Smooth muscle cell (in vitro differentiated cells): Measurements from ENCODE around the gene IL1RN. TPM values are rescaled to one million over a fixed set of nuclear protein-coding genes. Genes with fewer than 3 reads are reported as not detected.

Experiments used
- DNase-seq: peaks from one replicate; lab custom pipeline; 2025; ENCODE audit not compliant: unreplicated experiment; lab: John Stamatoyannopoulos, UW
- H2AFZ ChIP-seq: fragments of 200-600 bp; sonication (generic); 2 replicates; pipeline ENCODE4 v1.6.0; 2016; ENCODE audit warnings: antibody characterized with exemption, low read depth, mild to moderate bottlenecking
- H3F3A ChIP-seq: fragments of 200-600 bp; sonication (generic); 2 replicates; pipeline ENCODE4 v1.6.0; 2017; ENCODE audit warnings: antibody characterized with exemption, low read depth
- H3K27ac ChIP-seq: fragments of 200-600 bp; sonication (generic); 2 replicates; pipeline ENCODE4 v1.5.1; 2016; ENCODE audit warnings: low read depth, mild to moderate bottlenecking
- H3K27me3 ChIP-seq: fragments of 200-600 bp; sonication (generic); 2 replicates; pipeline ENCODE4 v1.6.1; 2016; ENCODE audit warnings: low read depth, mild to moderate bottlenecking
- H3K36me3 ChIP-seq: fragments of 200-600 bp; sonication (generic); 2 replicates; pipeline ENCODE4 v1.5.1; 2016; ENCODE audit warnings: low read depth
- H3K4me1 ChIP-seq: fragments of 200-600 bp; sonication (generic); 2 replicates; pipeline ENCODE4 v1.5.1; 2016; ENCODE audit warnings: low read depth
- H3K4me2 ChIP-seq: fragments of 200-600 bp; sonication (generic); 2 replicates; pipeline ENCODE4 v1.6.0; 2016; ENCODE audit warnings: mild to moderate bottlenecking
- H3K4me3 ChIP-seq: fragments of 200-600 bp; sonication (generic); 2 replicates; pipeline ENCODE4 v1.5.1; 2016; ENCODE audit warnings: mild to moderate bottlenecking
- H3K79me2 ChIP-seq: fragments of 200-600 bp; sonication (generic); 2 replicates; pipeline ENCODE4 v1.6.0; 2016; ENCODE audit warnings: low read depth, mild to moderate bottlenecking
- H3K9ac ChIP-seq: fragments of 200-600 bp; sonication (generic); 2 replicates; pipeline ENCODE4 v1.6.0; 2016; ENCODE audit warnings: low read depth
- H3K9me3 ChIP-seq: fragments of 200-600 bp; sonication (generic); replicated peaks from 2 replicates; pipeline ENCODE4 v1.5.1; 2016; ENCODE audit warnings: low read depth
- H4K20me1 ChIP-seq: fragments of 200-600 bp; sonication (generic); 2 replicates; pipeline ENCODE4 v1.6.0; 2016; ENCODE audit warnings: low read depth
- WGBS: methylation state at CpG from one replicate; pipeline ENCODE4 v1.1.7; 2016; ENCODE audit warnings: low lambda C conversion rate; 5-methylcytosine and 5-hydroxymethylcytosine counted together
- polyA plus RNA-seq: library from polyadenylated mRNA; unstranded; fragments of >200 nt; fragmentation: Nextera tagmentation; extraction: Ambion mirVana; gene quantifications from 2 replicates; pipeline ENCODE4 v1.2.1, GENCODE V29; 2016
- total RNA-seq: library from RNA; depleted of rRNA; stranded (reverse); fragments of >200 nt; gene quantifications from 2 replicates; pipeline ENCODE4 v1.2.3, GENCODE V29; 2014
- TF ChIP-seq, protein P1 (sequence below): fragments of 200-600 bp; sonication (generic); IDR thresholded peaks from 2 replicates; pipeline ENCODE4 v1.5.1; 2017; ENCODE audit warnings: borderline replicate concordance, mild to moderate bottlenecking, antibody characterized with exemption; ENCODE audit not compliant: insufficient read depth, poor library complexity, severe bottlenecking

Gene IL1RN
- total and polyA plus RNA-seq, 2 experiments from 2014 or later = 2.2 to 3.3 TPM

GRCh38 chr2:113098041-113098440 lies 29.4 kb upstream of the IL1RN start:
- Histone ChIP-seq H3K79me2 (no peaks in the 10 kb centered on the region), H3K36me3 (no peaks in the 10 kb centered on the region), H3K9ac (no peak overlapping the region), H3K4me3 (no peak overlapping the region), H3K27ac (no peak overlapping the region), H3K9me3 (no peaks in the 10 kb centered on the region), H2AFZ (no peak overlapping the region), H3K27me3 (no peaks in the 10 kb centered on the region), H3K4me1 (no peaks in the 10 kb centered on the region), H4K20me1 (no peaks in the 10 kb centered on the region), H3F3A (no peaks in the 10 kb centered on the region), H3K4me2 (no peak overlapping the region)
- TF ChIP-seq, protein P1, sequence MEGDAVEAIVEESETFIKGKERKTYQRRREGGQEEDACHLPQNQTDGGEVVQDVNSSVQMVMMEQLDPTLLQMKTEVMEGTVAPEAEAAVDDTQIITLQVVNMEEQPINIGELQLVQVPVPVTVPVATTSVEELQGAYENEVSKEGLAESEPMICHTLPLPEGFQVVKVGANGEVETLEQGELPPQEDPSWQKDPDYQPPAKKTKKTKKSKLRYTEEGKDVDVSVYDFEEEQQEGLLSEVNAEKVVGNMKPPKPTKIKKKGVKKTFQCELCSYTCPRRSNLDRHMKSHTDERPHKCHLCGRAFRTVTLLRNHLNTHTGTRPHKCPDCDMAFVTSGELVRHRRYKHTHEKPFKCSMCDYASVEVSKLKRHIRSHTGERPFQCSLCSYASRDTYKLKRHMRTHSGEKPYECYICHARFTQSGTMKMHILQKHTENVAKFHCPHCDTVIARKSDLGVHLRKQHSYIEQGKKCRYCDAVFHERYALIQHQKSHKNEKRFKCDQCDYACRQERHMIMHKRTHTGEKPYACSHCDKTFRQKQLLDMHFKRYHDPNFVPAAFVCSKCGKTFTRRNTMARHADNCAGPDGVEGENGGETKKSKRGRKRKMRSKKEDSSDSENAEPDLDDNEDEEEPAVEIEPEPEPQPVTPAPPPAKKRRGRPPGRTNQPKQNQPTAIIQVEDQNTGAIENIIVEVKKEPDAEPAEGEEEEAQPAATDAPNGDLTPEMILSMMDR = no peak
- WGBS = 92% methylated on average over 4 of the region's 4 CpGs
- no peak for DNase-seq

- H3F3A ChIP-seq = no peaks in the 10 kb centered on the region
- WGBS = 92% methylated on average over 6 of the region's 6 CpGs
- H2AFZ ChIP-seq = no peak overlapping the region
- H3K4me1 ChIP-seq = no peaks in the 10 kb centered on the region
- no peak overlapping the region for H3K4me3 ChIP-seq
- no peaks in the 10 kb centered on the region for H3K9me3 ChIP-seq
- TF ChIP-seq, protein P1 = no peak
- H3K27me3 ChIP-seq = no peaks in the 10 kb centered on the region
- no peak overlapping the region for H3K9ac ChIP-seq
- H3K27ac ChIP-seq = no peak overlapping the region
- no peaks in the 10 kb centered on the region for H4K20me1 ChIP-seq
- H3K79me2 ChIP-seq = no peaks in the 10 kb centered on the region
- H3K36me3 ChIP-seq = no peaks in the 10 kb centered on the region
- H3K4me2 ChIP-seq = no peak overlapping the region
- DNase-seq = no peak
Observed at GRCh38 chr2:113098532-113098931, 28.9 kb upstream of the IL1RN start.

DNA sequence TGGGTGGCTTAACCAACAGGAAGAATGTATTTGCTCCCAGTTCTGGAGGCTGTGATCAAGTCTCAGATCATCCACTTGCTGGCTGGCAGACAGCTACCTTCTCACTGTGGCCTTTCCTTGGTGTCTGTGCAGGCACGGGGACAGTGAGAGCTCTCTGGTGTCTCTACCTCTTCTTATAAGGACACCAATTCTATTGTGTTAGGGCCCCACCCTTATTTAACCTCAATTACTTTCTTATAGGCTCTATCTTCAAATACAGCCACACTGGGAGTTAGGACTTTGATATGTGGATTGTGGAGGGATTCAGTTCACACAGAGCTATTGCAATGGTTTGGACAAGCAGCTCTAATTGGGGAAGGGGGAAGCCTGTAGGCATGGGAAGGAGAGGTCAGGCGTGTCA lies 25.3 kb upstream of the IL1RN start:
- Histone ChIP-seq H3K36me3 (no peaks in the 10 kb centered on the region), H3K4me1 (no peaks in the 10 kb centered on the region), H3K4me3 (no peak overlapping the region), H3K27me3 (no peaks in the 10 kb centered on the region), H3K27ac (no peak overlapping the region), H3K9me3 (no peaks in the 10 kb centered on the region), H4K20me1 (no peaks in the 10 kb centered on the region), H3K4me2 (no peak overlapping the region), H2AFZ (no peak overlapping the region), H3F3A (peaks cover 5% of the 10 kb centered on the region), H3K79me2 (no peaks in the 10 kb centered on the region), H3K9ac (no peak overlapping the region)
- 93% methylated on average over 2 of the region's 2 CpGs for WGBS
- no peak for DNase-seq
- TF ChIP-seq, protein P1 = no peak

DNA sequence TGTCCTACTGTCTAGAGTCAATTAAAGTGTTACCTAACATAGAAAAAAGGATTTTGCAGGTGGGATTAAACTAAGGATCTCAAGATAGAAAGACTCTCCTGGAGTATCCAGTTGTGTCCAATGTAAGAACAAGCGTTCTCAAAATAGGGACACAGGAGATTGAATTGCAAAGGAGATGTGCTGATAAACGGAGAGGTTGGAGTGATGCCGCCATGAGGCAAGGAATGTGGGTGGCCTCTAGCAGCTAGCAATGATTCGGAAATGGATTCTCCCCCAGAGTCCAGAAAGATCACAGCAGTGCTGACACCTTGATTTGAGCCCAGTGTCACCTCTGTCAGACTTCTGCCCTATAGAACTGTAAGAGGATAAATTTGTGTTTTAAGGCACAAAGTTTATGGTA lies 24.1 kb upstream of the IL1RN start:
- Histone ChIP-seq H2AFZ (no peak overlapping the region), H3K9me3 (no peaks in the 10 kb centered on the region), H3K4me2 (no peak overlapping the region), H3K9ac (no peak overlapping the region), H4K20me1 (no peaks in the 10 kb centered on the region), H3K4me3 (no peak overlapping the region), H3K79me2 (no peaks in the 10 kb centered on the region), H3K4me1 (no peaks in the 10 kb centered on the region), H3F3A (peaks cover 5% of the 10 kb centered on the region), H3K27me3 (no peaks in the 10 kb centered on the region), H3K27ac (peak overlapping the region; percentile 90), H3K36me3 (no peaks in the 10 kb centered on the region)
- no peak for DNase-seq
- 95% methylated on average over 4 of the region's 4 CpGs for WGBS
- TF ChIP-seq, protein P1 = no peak
